HepG2 (cell line): ENCODE measurements around the gene PRDM9. TPM values are rescaled to one million over a fixed set of nuclear protein-coding genes. Genes with fewer than 3 reads are reported as not detected.

Experiments
- FOSL2 ChIP-seq: sonication (generic); formaldehyde crosslinking; IDR thresholded peaks from 2 replicates; pipeline ENCODE4 v1.4.0; 2020; ENCODE audit warnings: missing genetic modification reagents
- MYC ChIP-seq: sonication (generic); formaldehyde crosslinking; IDR thresholded peaks from 2 replicates; pipeline ENCODE4 v1.9.0; 2021; ENCODE audit warnings: missing genetic modification reagents, borderline replicate concordance
- NFE2 ChIP-seq: sonication (generic); formaldehyde crosslinking; IDR thresholded peaks from 2 replicates; pipeline ENCODE4 v1.4.0; 2020; ENCODE audit warnings: missing genetic modification reagents
- NFRKB ChIP-seq: fragments of 450-650 bp; IDR thresholded peaks from 2 replicates; pipeline ENCODE4 v1.6.1; 2017
- NR2C2 ChIP-seq: sonication (generic); formaldehyde crosslinking; IDR thresholded peaks from 2 replicates; pipeline ENCODE4 v1.4.0; 2020; ENCODE audit warnings: missing genetic modification reagents, mild to moderate bottlenecking, moderate library complexity, borderline replicate concordance
- SP2 ChIP-seq: sonication (generic); formaldehyde crosslinking; IDR thresholded peaks from 2 replicates; pipeline ENCODE4 v1.5.1; 2020; ENCODE audit warnings: mild to moderate bottlenecking, missing genetic modification reagents
- SRF ChIP-seq: IDR thresholded peaks from 2 replicates; pipeline ENCODE4 v1.6.1; 2011; ENCODE audit warnings: mild to moderate bottlenecking, low read depth, low read length, moderate library complexity
- TFDP1 ChIP-seq: IDR thresholded peaks from 2 replicates; pipeline ENCODE4 v1.6.1; 2016; ENCODE audit warnings: missing compliant biosample characterization, missing genetic modification reagents, borderline replicate concordance
- ZBTB49 ChIP-seq: sonication (generic); formaldehyde crosslinking; IDR thresholded peaks from 2 replicates; pipeline ENCODE4 v1.4.0; 2020; ENCODE audit warnings: missing genetic modification reagents, borderline replicate concordance
- ZNF136 ChIP-seq: sonication (generic); formaldehyde crosslinking; IDR thresholded peaks from 2 replicates; pipeline ENCODE4 v1.8.1; 2022; ENCODE audit warnings: low read depth, mild to moderate bottlenecking, moderate library complexity, missing genetic modification reagents
- ZNF451 ChIP-seq: sonication (generic); formaldehyde crosslinking; IDR thresholded peaks from 2 replicates; pipeline ENCODE4 v1.5.0; 2020; ENCODE audit warnings: mild to moderate bottlenecking, missing genetic modification reagents
- ZNF614 ChIP-seq: IDR thresholded peaks from 2 replicates; pipeline ENCODE4 v1.6.1; 2018; ENCODE audit warnings: missing biosample characterization, missing genetic modification reagents, inconsistent platforms, borderline replicate concordance
- ZNF615 ChIP-seq: sonication (generic); formaldehyde crosslinking; IDR thresholded peaks from 2 replicates; pipeline ENCODE4 v1.5.0; 2020; ENCODE audit warnings: mild to moderate bottlenecking, missing genetic modification reagents, borderline replicate concordance
- ZNF687 ChIP-seq: sonication (generic); formaldehyde crosslinking; IDR thresholded peaks from 2 replicates; pipeline ENCODE4 v1.5.1; 2020; ENCODE audit warnings: mild to moderate bottlenecking, missing genetic modification reagents, moderate library complexity
- ZNF777 ChIP-seq: sonication (generic); formaldehyde crosslinking; IDR thresholded peaks from 2 replicates; pipeline ENCODE4 v1.4.0; 2020; ENCODE audit warnings: missing genetic modification reagents
- polyA plus RNA-seq, 8 experiments: library from polyadenylated mRNA; depleted of rRNA in 3 of 8; stranded (reverse) in 7 of 8; unstranded in 1 of 8; fragments of >200 nt; fragmentation: Illumina TruSeq in 4 of 8; extraction: Trizol in 4 of 8; gene quantifications; 2 replicates each; pipeline versions ENCODE4 v1.2.1 to v1.2.3, GENCODE V29; 2011 to 2016; ENCODE audit warnings: low read depth in 4 of 8, missing spikeins in 1 of 8, mixed read lengths in 1 of 8; ENCODE audit not compliant: insufficient read depth in 1 of 8
- total RNA-seq, 5 experiments: library from RNA; depleted of rRNA; stranded (reverse); fragments of >200 nt; fragmentation: Illumina TruSeq; extraction: Trizol; gene quantifications; 2 replicates each; pipeline ENCODE4 v1.2.3, GENCODE V29; 2016; ENCODE audit warnings: low read depth in 1 of 5
- TF ChIP-seq, protein P1 (sequence below): IDR thresholded peaks from 2 replicates; pipeline ENCODE4 v1.6.1; 2018; ENCODE audit warnings: missing genetic modification reagents
- TF ChIP-seq, protein P2 (sequence below), 2 experiments: sonication (generic) in 1 of 2; formaldehyde crosslinking in 1 of 2; IDR thresholded peaks; 2 replicates each; pipeline versions ENCODE4 v1.4.0 to v1.6.1; 2016 to 2020; ENCODE audit warnings: borderline replicate concordance in 1 of 2, low read depth in 1 of 2, mild to moderate bottlenecking in 1 of 2, missing genetic modification reagents in 1 of 2

The PRDM9 gene
- total and polyA plus RNA-seq, 2 of the 13 experiments (the other 11 are each of a cell fraction or from before 2014, with no cell fraction given), result not detected

- TF ChIP-seq ZNF136 (no peak), NFRKB (no peak), ZNF777 (CRISPR knock-in tag) (no peak), ZNF451 (CRISPR knock-in tag) (no peak), ZNF615 (CRISPR knock-in tag) (no peak), SRF (no peak), ZNF614 (CRISPR knock-in tag) (no peak), ZBTB49 (CRISPR knock-in tag) (no peak), TFDP1 (CRISPR knock-in tag) (no peak), MYC (no peak), ZNF687 (CRISPR knock-in tag) (peak; percentile 31; the same call in 1 of the 2 replicates), FOSL2 (CRISPR knock-in tag) (no peak), NR2C2 (no peak), SP2 (peak; percentile 77), NFE2 (CRISPR knock-in tag) (no peak)
- TF ChIP-seq, protein P1, sequence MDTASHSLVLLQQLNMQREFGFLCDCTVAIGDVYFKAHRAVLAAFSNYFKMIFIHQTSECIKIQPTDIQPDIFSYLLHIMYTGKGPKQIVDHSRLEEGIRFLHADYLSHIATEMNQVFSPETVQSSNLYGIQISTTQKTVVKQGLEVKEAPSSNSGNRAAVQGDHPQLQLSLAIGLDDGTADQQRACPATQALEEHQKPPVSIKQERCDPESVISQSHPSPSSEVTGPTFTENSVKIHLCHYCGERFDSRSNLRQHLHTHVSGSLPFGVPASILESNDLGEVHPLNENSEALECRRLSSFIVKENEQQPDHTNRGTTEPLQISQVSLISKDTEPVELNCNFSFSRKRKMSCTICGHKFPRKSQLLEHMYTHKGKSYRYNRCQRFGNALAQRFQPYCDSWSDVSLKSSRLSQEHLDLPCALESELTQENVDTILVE (CRISPR knock-in tag), result no peak
- TF ChIP-seq, protein P2, sequence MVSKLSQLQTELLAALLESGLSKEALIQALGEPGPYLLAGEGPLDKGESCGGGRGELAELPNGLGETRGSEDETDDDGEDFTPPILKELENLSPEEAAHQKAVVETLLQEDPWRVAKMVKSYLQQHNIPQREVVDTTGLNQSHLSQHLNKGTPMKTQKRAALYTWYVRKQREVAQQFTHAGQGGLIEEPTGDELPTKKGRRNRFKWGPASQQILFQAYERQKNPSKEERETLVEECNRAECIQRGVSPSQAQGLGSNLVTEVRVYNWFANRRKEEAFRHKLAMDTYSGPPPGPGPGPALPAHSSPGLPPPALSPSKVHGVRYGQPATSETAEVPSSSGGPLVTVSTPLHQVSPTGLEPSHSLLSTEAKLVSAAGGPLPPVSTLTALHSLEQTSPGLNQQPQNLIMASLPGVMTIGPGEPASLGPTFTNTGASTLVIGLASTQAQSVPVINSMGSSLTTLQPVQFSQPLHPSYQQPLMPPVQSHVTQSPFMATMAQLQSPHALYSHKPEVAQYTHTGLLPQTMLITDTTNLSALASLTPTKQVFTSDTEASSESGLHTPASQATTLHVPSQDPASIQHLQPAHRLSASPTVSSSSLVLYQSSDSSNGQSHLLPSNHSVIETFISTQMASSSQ (IDR thresholded peaks at IDR 0.05; ENCODE audit: low read depth), result no peak
- TF ChIP-seq, protein P2 (CRISPR knock-in tag; IDR thresholded peaks at IDR 0.05; ENCODE audit: borderline replicate concordance), result no peak
Observed at GRCh38 chr5:23507278-23507685, at the start of gene PRDM9 (continued).
